Endodermal cell (in vitro differentiated cells): ENCODE data around the gene GLS2. TPM values are rescaled to one million over a fixed set of nuclear protein-coding genes. Genes with fewer than 3 reads are reported as not detected.
"Not testable (repeated sequence)": the region's sequence is repeated elsewhere in the genome, so short reads cannot be mapped to it uniquely, and the experiment has no call there.

Experiments
- DNase-seq: peaks from one replicate; pipeline ENCODE4 v3.0.0-alpha.2; 2017
- H3K27ac ChIP-seq: 2 replicates; pipeline ENCODE4 v1.5.1; 2013; ENCODE audit warnings: mild to moderate bottlenecking, low read depth, low read length, moderate library complexity
- H3K27me3 ChIP-seq: 2 replicates; pipeline ENCODE4 v1.6.1; 2013; ENCODE audit warnings: mild to moderate bottlenecking, low read length, moderate library complexity; ENCODE audit not compliant: insufficient read depth, control insufficient read depth, poor library complexity, severe bottlenecking
- H3K36me3 ChIP-seq: 2 replicates; pipeline ENCODE4 v1.7.0; 2013; ENCODE audit warnings: mild to moderate bottlenecking, low read length, moderate library complexity; ENCODE audit not compliant: control insufficient read depth, insufficient read depth
- H3K4me1 ChIP-seq: one replicate; pipeline ENCODE4 v1.7.0; 2013; ENCODE audit warnings: low read length; ENCODE audit not compliant: control insufficient read depth, insufficient read depth
- H3K4me3 ChIP-seq: 2 replicates; pipeline ENCODE4 v1.5.1; 2013; ENCODE audit warnings: mild to moderate bottlenecking, low read length, moderate library complexity
- H3K9ac ChIP-seq: 2 replicates; pipeline ENCODE4 v1.6.1; 2013; ENCODE audit warnings: mild to moderate bottlenecking, low read length, moderate library complexity; ENCODE audit not compliant: poor library complexity, severe bottlenecking; ENCODE audit errors: extremely low read depth
- H3K9me3 ChIP-seq: 2 replicates; pipeline ENCODE4 v1.6.1; 2013; ENCODE audit warnings: mild to moderate bottlenecking, low read length, moderate library complexity; ENCODE audit not compliant: control insufficient read depth
- H3K27ac Mint-ChIP-seq: 2 replicates; pipeline ENCODE4 v1.8.0; 2020; ENCODE audit warnings: mixed read lengths
- H3K27me3 Mint-ChIP-seq: 2 replicates; pipeline ENCODE4 v1.8.0; 2021; ENCODE audit warnings: mild to moderate bottlenecking, mixed read lengths; ENCODE audit not compliant: insufficient read depth
- H3K36me3 Mint-ChIP-seq: 2 replicates; pipeline ENCODE4 v1.8.0; 2020; ENCODE audit warnings: low read depth, mixed read lengths
- H3K4me1 Mint-ChIP-seq: 2 replicates; pipeline ENCODE4 v1.8.0; 2020; ENCODE audit warnings: mixed read lengths
- H3K4me3 Mint-ChIP-seq: 2 replicates; pipeline ENCODE4 v1.8.0; 2020; ENCODE audit warnings: mild to moderate bottlenecking, moderate library complexity, mixed read lengths
- H3K9me3 Mint-ChIP-seq: 2 replicates; pipeline ENCODE4 v1.8.0; 2020; ENCODE audit warnings: mild to moderate bottlenecking, mixed read lengths
- WGBS, 2 experiments: methylation state at CpG; one replicate each; pipeline versions ENCODE4 v1.1.5 to v1.1.7; 2013; ENCODE audit warnings: missing lambda C conversion rate in 2 of 2, mixed read lengths in 1 of 2; ENCODE audit not compliant: insufficient coverage in 1 of 2, insufficient read length in 1 of 2; 5-methylcytosine and 5-hydroxymethylcytosine counted together
- total RNA-seq, 2 donors: library from RNA; stranded (reverse); fragmentation: NEBNext Ultra II Directional in 1 of 2; extraction: Animal tissue kit (Norgen Biotek cat#: 25700) in 1 of 2; gene quantifications; 2 replicates in 1 of 2; 3 replicates in 1 of 2; pipeline ENCODE4 v1.2.1, GENCODE V29; 2021
- TF ChIP-seq, protein P1 (sequence below): fragments of 200-600 bp; sonication (generic); conservative IDR thresholded peaks from 2 replicates; pipeline ENCODE4 v1.5.0; 2021; ENCODE audit warnings: antibody characterized with exemption, mild to moderate bottlenecking

The GLS2 gene
- total RNA-seq, 2 donors from 2014 or later: 1.5 to 2.7 TPM

DNA sequence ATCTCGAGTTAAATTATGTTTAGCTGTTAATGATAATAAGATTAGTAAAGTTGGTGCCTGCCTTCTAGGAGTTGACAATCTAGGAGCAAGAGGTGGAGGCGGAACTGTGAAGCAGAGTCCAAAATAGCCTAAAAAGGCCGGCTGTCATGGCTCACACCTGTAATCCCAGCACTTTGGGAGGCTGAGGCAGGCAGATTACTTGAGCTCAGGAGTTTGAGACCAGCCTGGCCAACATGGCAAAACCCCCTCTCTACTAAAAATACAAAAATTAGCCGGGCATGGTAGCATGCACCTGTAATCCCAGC is 26.0 kb upstream of the GLS2 start:
- not testable (repeated sequence) for H3K27ac ChIP-seq, DNase-seq, H3K9me3 Mint-ChIP-seq, H3K36me3 ChIP-seq, H3K36me3 Mint-ChIP-seq, H3K4me3 ChIP-seq, H3K4me3 Mint-ChIP-seq, H3K4me1 Mint-ChIP-seq, H3K9me3 ChIP-seq, H3K9ac ChIP-seq, H3K4me1 ChIP-seq, H3K27ac Mint-ChIP-seq
- TF ChIP-seq, protein P1, sequence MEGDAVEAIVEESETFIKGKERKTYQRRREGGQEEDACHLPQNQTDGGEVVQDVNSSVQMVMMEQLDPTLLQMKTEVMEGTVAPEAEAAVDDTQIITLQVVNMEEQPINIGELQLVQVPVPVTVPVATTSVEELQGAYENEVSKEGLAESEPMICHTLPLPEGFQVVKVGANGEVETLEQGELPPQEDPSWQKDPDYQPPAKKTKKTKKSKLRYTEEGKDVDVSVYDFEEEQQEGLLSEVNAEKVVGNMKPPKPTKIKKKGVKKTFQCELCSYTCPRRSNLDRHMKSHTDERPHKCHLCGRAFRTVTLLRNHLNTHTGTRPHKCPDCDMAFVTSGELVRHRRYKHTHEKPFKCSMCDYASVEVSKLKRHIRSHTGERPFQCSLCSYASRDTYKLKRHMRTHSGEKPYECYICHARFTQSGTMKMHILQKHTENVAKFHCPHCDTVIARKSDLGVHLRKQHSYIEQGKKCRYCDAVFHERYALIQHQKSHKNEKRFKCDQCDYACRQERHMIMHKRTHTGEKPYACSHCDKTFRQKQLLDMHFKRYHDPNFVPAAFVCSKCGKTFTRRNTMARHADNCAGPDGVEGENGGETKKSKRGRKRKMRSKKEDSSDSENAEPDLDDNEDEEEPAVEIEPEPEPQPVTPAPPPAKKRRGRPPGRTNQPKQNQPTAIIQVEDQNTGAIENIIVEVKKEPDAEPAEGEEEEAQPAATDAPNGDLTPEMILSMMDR: peak; percentile 13
- 56 to 60% methylated on average over 4 of the region's 4 CpGs for WGBS, 2 experiments
- peaks cover 17% of the 10 kb centered on the region for H3K27me3 Mint-ChIP-seq
- peaks cover 13% of the 10 kb centered on the region for H3K27me3 ChIP-seq

DNA sequence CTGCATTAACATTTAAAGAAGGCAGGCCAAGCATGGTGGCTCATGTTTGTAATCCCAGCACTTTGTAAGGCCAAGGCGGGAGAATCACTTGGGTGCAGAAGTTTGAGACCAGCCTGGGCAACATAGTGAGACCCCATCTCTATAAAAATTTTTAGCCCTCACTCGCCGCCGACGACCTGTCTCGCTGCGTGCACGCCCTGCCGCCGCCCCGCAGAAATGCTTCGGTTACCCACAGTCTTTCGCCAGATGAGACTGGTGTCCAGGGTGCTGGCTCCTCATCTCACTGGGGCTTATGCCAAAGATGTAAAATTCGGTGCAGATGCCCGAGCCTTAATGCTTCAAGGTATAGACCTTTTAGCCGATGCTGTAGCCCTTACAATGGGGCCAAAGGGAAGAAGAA is 22.8 kb upstream of the GLS2 start:
- Histone ChIP-seq H3K36me3 (no peaks in the 10 kb centered on the region), H3K27me3 (peaks cover 13% of the 10 kb centered on the region), H3K4me3 (no peak overlapping the region), H3K27ac (no peak overlapping the region), H3K9me3 (no peaks in the 10 kb centered on the region), H3K9ac (no peak overlapping the region), H3K4me1 (no peaks in the 10 kb centered on the region)
- no peaks in the 10 kb centered on the region for H3K9me3 Mint-ChIP-seq
- no peak overlapping the region for H3K27ac Mint-ChIP-seq
- TF ChIP-seq, protein P1: no peak
- peak; percentile 17 for DNase-seq
- peaks cover 17% of the 10 kb centered on the region for H3K27me3 Mint-ChIP-seq
- no peaks in the 10 kb centered on the region for H3K4me1 Mint-ChIP-seq
- H3K36me3 Mint-ChIP-seq: no peaks in the 10 kb centered on the region
- H3K4me3 Mint-ChIP-seq: no peak overlapping the region
- WGBS, 2 experiments: 92 to 96% methylated on average over 16 of the region's 16 CpGs

DNA sequence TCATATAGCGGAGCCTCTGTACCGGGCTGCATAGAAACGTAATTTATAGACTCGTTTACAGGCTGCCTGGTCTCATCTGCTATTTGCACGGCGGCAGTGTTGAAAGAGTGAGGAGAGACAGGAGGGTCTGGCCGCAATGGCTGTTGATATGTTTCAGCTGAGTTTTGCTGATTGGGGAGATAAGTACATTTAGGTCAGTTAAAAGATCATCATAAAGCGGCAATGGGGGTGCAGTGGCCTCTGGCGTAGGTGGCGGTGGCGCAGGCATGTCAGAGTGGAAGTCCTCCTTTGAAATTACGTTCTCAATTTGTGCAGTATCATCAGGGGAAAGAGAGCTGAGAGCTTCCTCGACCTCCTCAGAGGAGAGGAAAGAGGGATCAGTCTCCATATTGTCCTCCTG is 11.9 kb upstream of the GLS2 start:
- not testable (repeated sequence) for H3K36me3 Mint-ChIP-seq, H3K4me3 Mint-ChIP-seq, H3K36me3 ChIP-seq, H3K9me3 ChIP-seq, H3K9ac ChIP-seq, H3K4me1 Mint-ChIP-seq, H3K4me3 ChIP-seq, H3K27ac Mint-ChIP-seq, H3K27me3 ChIP-seq, H3K4me1 ChIP-seq, H3K27ac ChIP-seq
- Mint-ChIP-seq H3K9me3 (peaks cover 27% of the 10 kb centered on the region), H3K27me3 (peaks cover 46% of the 10 kb centered on the region)
- WGBS, 2 experiments: 94 to 97% methylated on average over 12 to 13 of the region's 13 CpGs
- peak; percentile 20 for DNase-seq

DNA sequence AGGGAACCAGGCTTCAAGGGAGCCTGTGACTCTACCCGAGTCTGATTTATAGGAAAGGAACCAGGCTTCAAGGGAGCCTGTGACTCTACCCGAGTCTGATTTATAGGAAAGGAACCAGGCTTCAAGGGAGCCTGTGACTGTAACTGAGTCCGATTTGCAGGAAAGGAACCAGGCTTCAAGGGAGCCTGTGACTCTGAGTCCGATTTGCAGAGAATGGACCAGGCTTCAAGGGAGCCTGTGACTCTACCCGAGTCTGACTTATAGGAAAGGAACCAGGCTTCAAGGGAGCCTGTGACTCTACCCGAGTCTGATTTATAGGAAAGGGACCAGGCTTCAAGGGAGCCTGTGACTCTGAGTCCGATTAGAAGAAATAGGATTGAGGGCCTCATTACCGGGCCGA is 11.5 kb upstream of the GLS2 start:
- not testable (repeated sequence) for H3K4me1 ChIP-seq, H3K4me3 Mint-ChIP-seq, H3K27ac Mint-ChIP-seq, DNase-seq, H3K36me3 Mint-ChIP-seq, H3K27ac ChIP-seq, H3K36me3 ChIP-seq, H3K9ac ChIP-seq, H3K4me3 ChIP-seq, H3K27me3 ChIP-seq, H3K4me1 Mint-ChIP-seq, H3K9me3 ChIP-seq
- 89 to 93% methylated on average over 9 of the region's 9 CpGs for WGBS, 2 experiments
- peaks cover 46% of the 10 kb centered on the region for H3K27me3 Mint-ChIP-seq
- H3K9me3 Mint-ChIP-seq: peaks cover 30% of the 10 kb centered on the region

DNA sequence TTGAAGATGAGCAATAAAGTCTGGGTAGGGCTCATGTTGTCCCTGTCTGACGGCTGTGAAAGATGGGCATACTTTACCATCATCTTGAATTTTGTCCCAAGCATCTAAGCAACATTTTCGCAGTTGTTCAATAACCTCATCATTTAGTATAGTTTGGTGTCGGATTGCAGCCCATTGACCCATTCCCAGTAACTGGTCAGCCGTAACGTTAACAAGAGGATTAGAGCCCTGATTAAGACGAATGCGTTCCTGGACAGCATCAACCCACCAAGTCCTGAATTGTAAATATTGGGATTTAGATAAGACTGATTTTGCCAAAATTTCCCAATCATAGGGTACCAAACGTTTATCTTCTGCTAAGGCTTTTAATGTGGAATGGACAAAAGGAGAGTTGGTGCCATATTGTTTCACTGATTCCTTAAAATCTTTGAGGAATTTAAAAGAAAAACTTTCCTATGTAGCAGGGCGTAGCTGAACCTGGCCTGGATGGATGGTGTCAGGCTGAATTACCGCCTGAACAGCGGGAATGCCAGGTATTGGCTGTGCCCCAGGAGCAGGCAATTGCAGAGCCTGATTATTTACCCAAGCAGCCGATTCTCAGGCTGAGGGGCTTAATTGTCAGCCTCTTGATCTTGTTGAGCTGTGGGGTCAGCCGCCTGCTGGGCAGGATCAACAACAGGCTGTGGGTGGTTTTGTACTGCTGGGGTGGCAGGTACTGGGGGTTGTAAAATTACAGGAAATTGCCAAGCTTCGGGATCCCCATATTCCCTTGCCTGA is 10.4 kb upstream of the GLS2 start:
- DNase-seq: peak; percentile 71
- H3K36me3 Mint-ChIP-seq, H3K4me1 ChIP-seq, H3K9ac ChIP-seq, H3K27ac ChIP-seq, H3K36me3 ChIP-seq, H3K4me3 ChIP-seq, H3K4me1 Mint-ChIP-seq, H3K4me3 Mint-ChIP-seq, H3K27me3 ChIP-seq, H3K9me3 ChIP-seq: not testable (repeated sequence)
- peaks cover 33% of the 10 kb centered on the region for H3K9me3 Mint-ChIP-seq
- 70 to 71% methylated on average over 6 to 14 of the region's 14 CpGs for WGBS, 2 experiments
- peak overlapping the region; percentile 19 for H3K27ac Mint-ChIP-seq
- H3K27me3 Mint-ChIP-seq: peaks cover 41% of the 10 kb centered on the region
